Measurements from ENCODE around the gene MMP23B. TPM values are rescaled to one million over a fixed set of nuclear protein-coding genes. Genes with fewer than 3 reads are reported as not detected.

Gene MMP23B
- total and polyA plus RNA-seq, 7 donors: 1.8 to 58.7 (median 3.6) TPM

DNA sequence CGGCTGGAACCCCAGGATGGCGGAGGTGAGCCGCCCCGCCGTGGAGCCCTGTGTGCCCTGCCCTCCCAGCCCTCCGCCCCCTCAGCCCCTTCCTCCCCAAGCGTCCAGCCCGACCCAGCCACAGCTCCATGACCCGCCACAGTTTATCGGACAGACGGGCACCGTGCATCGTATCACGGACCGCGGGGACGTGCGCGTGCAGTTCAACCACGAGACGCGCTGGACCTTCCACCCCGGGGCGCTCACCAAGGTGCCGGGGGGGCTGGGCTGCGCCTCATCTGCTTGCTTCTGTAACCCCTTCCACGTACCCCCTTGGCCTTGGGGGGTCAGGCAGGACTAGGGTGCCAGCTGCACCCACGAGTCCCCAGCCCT is 6.6 kb upstream of the MMP23B start:
- 90 to 94% methylated on average over 28 of the region's 28 CpGs for WGBS, 2 donors
- H3K27me3 ChIP-seq: peaks cover under 1 to 21% (median 17%) of the 10 kb centered on the region in 3 donors
- H3K27ac ChIP-seq: no peak overlapping the region
- H3K4me1 ChIP-seq: peaks cover 0 to 6% (median 3%) of the 10 kb centered on the region in 4 donors
- H3K36me3 ChIP-seq: peaks cover 0 to 43% (median 10%) of the 10 kb centered on the region in 4 donors
- H3K4me3 ChIP-seq: no peak overlapping the region
- H3K9me3 ChIP-seq: no peaks in the 10 kb centered on the region
- TF ChIP-seq POLR2A (IDR thresholded peaks at IDR 0.05) (no peak), POLR2AphosphoS5 (IDR thresholded peaks at IDR 0.05) (no peak), EP300 (IDR thresholded peaks at IDR 0.05) (no peak)
- TF ChIP-seq, protein P1, sequence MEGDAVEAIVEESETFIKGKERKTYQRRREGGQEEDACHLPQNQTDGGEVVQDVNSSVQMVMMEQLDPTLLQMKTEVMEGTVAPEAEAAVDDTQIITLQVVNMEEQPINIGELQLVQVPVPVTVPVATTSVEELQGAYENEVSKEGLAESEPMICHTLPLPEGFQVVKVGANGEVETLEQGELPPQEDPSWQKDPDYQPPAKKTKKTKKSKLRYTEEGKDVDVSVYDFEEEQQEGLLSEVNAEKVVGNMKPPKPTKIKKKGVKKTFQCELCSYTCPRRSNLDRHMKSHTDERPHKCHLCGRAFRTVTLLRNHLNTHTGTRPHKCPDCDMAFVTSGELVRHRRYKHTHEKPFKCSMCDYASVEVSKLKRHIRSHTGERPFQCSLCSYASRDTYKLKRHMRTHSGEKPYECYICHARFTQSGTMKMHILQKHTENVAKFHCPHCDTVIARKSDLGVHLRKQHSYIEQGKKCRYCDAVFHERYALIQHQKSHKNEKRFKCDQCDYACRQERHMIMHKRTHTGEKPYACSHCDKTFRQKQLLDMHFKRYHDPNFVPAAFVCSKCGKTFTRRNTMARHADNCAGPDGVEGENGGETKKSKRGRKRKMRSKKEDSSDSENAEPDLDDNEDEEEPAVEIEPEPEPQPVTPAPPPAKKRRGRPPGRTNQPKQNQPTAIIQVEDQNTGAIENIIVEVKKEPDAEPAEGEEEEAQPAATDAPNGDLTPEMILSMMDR (IDR thresholded peaks at IDR 0.05): no peak
- intact Hi-C loops (cut with DNase I): no loop called here
- no peak for DNase-seq

DNA sequence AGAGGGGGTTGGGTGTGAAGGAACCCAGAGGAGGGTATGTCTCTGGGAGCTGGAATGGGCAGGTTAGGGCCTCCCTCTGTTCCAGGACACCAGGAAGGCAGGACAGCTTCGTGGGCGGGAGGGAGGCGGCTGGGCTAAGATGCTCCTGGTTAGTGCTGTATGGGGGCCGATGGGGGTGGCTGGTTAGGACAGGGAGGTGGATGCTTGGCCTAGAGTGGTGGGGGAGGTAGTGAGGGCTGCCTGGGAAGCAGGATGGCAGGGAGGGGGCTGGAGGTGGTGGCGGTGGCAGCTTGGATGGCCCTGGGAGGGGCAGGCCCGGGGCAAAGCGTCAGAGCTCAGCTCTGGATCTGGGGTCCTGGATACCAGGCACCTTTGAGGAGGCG is 6.2 kb upstream of the MMP23B start:
- Histone ChIP-seq H3K4me3 (no peak overlapping the region), H3K36me3 (peaks cover 0 to 43% (median 10%) of the 10 kb centered on the region in 4 donors), H3K27ac (no peak overlapping the region), H3K4me1 (peaks cover 0 to 10% (median 7%) of the 10 kb centered on the region in 4 donors), H3K9me3 (no peaks in the 10 kb centered on the region), H3K27me3 (peaks cover 5 to 25% (median 21%) of the 10 kb centered on the region in 3 donors)
- WGBS, 2 donors: 92 to 94% methylated on average over 8 of the region's 8 CpGs
- intact Hi-C loops (cut with DNase I): no loop called here
- TF ChIP-seq, protein P1 (IDR thresholded peaks at IDR 0.05): no peak
- TF ChIP-seq POLR2AphosphoS5 (IDR thresholded peaks at IDR 0.05) (no peak), POLR2A (IDR thresholded peaks at IDR 0.05) (no peak), EP300 (IDR thresholded peaks at IDR 0.05) (no peak)
- no peak for DNase-seq

- DNase-seq: peak; percentile 64
- peaks cover 9 to 31% (median 27%) of the 10 kb centered on the region in 3 donors for H3K27me3 ChIP-seq
- H3K4me3 ChIP-seq: no peak overlapping the region
- 94 to 95% methylated on average over 48 of the region's 48 CpGs for WGBS, 2 donors
- intact Hi-C loops (cut with DNase I): no loop called here
- H3K4me1 ChIP-seq: peaks cover 0 to 17% (median 12%) of the 10 kb centered on the region in 4 donors
- no peak for TF ChIP-seq POLR2AphosphoS5 (IDR thresholded peaks at IDR 0.05)
- TF ChIP-seq, protein P1 (IDR thresholded peaks at IDR 0.05): no peak
- no peak for TF ChIP-seq POLR2A (IDR thresholded peaks at IDR 0.05)
- no peak for TF ChIP-seq EP300 (IDR thresholded peaks at IDR 0.05)
- H3K9me3 ChIP-seq: no peaks in the 10 kb centered on the region
- peaks cover 0 to 43% (median 10%) of the 10 kb centered on the region in 4 donors for H3K36me3 ChIP-seq
- H3K27ac ChIP-seq: no peak overlapping the region
Observed at GRCh38 chr1:1626207-1627141, 5.5 kb upstream of the MMP23B start.

DNA sequence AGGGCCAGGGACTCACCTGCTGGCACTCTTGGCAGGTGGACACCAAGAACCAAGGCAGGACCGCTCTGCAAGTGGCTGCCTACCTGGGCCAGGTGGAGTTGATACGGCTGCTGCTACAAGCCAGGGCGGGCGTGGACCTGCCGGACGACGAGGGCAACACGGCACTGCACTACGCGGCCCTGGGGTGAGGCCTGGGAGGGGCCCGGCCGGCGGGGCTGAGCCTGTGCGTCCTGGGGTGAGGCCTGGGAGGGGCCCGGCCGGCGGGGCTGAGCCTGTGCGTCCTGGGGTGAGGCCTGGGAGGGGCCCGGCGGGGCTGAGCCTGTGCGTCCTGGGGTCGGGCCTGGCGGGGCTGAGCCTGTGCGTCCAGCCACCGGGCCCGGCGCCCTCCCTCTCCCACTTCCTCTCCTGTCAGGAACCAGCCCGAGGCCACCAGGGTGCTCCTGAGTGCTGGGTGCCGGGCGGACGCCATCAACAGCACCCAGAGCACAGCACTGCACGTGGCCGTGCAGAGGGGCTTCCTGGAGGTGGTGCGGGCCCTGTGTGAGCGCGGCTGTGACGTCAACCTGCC is 4.6 kb upstream of the MMP23B start:
- H3K4me1 ChIP-seq: peaks cover 0 to 25% (median 20%) of the 10 kb centered on the region in 4 donors
- 14 to 67% methylated on average over 37 of the region's 37 CpGs for WGBS, 2 donors
- H3K27ac ChIP-seq: no peak overlapping the region
- intact Hi-C loops (cut with DNase I): no loop called here
- H3K9me3 ChIP-seq: no peaks in the 10 kb centered on the region
- no peak overlapping the region for H3K4me3 ChIP-seq
- peaks cover 0 to 43% (median 10%) of the 10 kb centered on the region in 4 donors for H3K36me3 ChIP-seq
- H3K27me3 ChIP-seq: peaks cover 17 to 40% (median 36%) of the 10 kb centered on the region in 3 donors
- DNase-seq: peak; percentile 62
- peak in 1 of 2 donors; percentile 31 for TF ChIP-seq POLR2A (IDR thresholded peaks at IDR 0.05)
- TF ChIP-seq POLR2AphosphoS5 (IDR thresholded peaks at IDR 0.05): peak in 1 of 4 donors; percentile 22
- no peak for TF ChIP-seq EP300 (IDR thresholded peaks at IDR 0.05)
- TF ChIP-seq, protein P1 (IDR thresholded peaks at IDR 0.05): no peak

Measured in sigmoid colon (tissue), 7 donors.